HG03135 (cell line): ENCODE measurements around the gene BRPF1.

Experiments
- ATAC-seq: cut with Tn5 transposase; IDR thresholded peaks from one replicate; pipeline ENCODE4 v1.9.1; 2021; ENCODE audit warnings: mild to moderate bottlenecking, moderate library complexity; ENCODE audit not compliant: unreplicated experiment

Gene BRPF1

DNA sequence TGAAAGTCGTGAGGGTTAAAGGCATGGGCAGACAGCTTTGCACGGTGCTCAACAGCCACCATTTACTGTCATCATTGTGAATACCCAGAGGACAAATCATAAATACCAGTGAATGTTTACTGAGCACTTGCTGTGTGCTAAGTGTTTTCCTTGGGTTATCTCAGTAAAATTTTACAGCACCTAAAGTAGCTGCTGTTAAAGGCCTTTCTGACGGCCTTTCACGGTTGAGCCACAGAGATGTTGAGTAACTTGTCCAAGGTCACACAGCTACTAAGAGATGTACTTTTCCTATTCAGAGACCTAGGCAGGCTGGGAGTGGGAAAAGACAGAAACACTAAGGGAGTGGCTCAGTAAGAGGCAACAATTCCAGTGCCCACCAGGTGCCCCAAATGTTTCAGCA is 28.3 kb upstream of the BRPF1 start:
- ATAC-seq = no peak

GRCh38 chr3:9703736-9704346 is 27.7 kb upstream of the BRPF1 start, which contains the start of gene CPNE9:
Gene CPNE9, plus strand, starts transcription at chr3:9703833. Its CDS starts 164 bp downstream, at chr3:9703997.
- no peak for ATAC-seq

DNA sequence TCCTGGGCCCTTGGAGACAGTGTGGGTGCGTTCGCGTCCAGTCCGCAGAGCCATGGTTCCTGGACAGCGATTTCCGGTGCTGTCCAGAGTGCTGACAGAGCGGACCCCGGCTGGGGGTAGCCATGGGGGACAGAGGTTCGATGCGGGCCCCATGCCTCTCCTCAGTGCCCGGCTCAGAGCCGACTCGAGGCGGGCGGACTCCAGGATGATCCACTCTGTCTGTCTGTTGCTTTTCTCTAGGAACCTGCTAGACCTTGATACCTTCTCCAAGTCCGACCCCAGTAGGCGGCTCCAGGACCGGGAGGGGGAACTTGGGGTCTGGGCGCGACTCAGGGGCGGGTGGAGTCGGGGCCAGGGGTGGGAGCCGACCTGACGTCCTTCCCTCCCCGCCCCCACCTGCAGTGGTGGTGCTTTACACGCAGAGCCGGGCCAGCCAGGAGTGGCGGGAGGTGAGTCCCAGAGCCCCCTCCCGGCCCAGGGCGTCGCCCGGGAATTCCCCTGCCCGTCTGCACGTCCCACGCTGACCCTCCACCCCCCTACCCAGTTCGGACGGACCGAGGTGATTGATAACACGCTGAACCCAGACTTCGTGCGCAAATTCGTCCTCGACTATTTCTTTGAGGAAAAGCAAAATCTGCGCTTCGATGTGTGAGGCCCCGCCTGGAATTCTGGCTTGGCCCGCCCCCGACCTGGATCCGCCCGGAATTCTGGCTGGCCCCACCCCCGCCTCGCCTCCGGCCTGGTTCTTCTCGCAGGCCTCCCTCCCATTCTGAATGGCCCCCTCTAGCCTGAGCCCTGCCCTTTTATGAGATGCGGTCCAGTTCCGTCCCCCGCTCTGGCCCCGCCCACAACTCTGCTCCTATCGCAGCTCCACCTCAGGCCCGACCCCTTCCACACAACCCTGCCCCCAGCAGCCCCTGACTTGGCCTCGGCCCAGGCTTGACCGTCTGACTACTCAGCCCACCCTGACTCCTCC is 26.9 kb upstream of the BRPF1 start:
- ATAC-seq = no peak

GRCh38 chr3:9710174-9710739 is 21.3 kb upstream of the BRPF1 start:
- ATAC-seq = no peak

DNA sequence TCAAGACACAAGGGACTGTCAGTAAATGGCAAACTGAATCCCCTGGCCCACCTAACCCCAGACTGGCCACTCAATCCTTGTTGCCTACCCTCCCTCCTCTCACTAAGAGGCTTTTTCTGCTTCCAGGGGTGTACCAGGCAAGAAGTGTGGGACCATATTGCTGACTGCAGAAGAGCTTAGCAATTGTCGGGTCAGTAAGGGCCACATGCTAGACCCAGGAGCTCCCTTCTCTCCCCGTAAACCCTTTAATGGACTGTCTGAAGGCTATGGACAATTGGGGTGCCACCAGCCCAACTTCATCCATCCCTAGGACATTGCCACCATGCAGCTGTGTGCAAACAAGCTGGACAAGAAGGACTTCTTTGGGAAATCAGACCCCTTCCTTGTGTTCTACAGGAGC is 19.1 kb upstream of the BRPF1 start:
- ATAC-seq = no peak

GRCh38 chr3:9713142-9713541 is 18.4 kb upstream of the BRPF1 start:
- ATAC-seq = no peak

GRCh38 chr3:9715136-9715535 is 16.4 kb upstream of the BRPF1 start:
- no peak for ATAC-seq

DNA sequence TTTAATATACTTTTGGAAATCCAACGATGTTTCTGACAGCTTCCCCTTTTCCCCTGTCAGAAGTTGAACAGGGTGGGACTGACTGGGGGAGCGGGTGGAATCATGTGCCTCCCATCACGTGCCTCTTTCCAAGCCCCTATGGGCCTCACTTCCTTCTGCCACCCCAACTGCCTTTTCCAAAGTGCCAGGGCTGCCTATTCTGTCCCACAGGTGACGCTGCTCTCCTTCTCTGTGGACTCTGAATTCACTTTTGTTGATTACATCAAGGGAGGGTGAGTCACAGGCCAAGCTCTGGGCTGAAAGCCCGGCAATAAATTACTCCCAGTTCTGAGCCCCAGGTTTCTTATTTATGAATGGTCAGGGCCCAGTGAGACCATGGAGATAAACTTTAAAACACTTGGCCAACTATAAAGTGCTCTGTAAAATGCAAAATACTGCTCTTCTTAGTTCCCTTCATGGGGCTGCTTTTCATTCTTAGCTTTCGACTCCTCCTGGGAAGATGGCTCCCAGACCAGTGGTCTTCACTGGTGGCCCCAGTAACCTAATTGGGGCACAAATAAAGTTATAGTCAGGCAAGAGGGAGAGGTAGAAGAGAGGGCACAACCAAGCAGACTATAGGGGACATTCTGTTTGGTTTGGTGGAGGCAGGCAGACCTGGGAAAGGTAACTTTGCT is 15.6 kb upstream of the BRPF1 start:
- ATAC-seq = no peak

DNA sequence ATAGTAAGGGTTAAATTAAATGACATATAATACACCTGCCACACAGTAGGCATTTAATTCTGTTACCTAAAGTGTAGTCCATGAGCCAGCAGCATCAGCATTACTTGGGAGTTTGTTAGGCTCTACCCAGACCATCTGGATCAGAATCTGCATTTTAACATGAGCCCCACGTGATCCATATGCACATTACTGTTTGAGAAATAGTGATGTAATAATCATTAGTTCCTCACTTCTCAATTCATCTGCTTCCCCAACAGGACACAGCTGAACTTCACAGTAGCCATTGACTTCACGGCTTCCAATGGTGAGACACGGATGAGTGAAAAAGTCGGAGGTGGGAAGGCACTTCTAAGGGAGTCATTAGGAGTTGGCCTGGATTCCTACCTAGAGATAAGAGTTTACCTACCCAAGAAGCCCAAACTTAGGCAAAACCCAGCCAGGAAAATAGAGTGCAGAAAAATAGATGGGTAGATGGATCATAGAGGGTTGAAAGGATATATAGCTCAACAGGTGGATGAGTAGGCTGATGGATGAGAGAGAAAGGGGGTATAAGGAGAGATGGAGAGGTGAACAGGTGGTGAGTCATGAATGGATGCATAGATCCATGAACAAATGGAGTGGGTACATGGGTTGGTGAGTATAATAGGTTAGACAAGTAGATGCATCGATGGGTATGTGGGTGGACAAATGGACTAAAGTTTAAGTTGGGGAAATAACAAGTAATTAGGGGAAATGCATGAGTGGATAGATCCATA is 14.6 kb upstream of the BRPF1 start:
- no peak for ATAC-seq

DNA sequence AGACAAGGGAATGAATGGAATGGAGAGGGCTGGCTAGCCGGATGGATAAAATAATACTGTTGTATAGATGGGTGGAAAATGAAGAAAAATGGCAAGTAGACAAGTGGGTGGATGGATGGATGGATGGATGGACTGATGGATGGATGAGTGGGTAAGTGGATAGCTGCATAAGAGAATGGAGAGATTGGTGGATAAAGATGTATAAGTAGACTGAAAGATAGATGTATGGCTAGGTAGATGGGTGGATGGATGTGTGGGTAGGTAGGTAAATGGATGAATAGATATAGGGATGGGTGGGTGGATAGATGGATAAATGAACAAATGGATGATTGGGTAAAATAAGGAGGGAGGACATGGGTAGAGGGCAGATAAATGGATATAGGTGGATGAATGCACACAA is 14.0 kb upstream of the BRPF1 start:
- ATAC-seq = no peak

DNA sequence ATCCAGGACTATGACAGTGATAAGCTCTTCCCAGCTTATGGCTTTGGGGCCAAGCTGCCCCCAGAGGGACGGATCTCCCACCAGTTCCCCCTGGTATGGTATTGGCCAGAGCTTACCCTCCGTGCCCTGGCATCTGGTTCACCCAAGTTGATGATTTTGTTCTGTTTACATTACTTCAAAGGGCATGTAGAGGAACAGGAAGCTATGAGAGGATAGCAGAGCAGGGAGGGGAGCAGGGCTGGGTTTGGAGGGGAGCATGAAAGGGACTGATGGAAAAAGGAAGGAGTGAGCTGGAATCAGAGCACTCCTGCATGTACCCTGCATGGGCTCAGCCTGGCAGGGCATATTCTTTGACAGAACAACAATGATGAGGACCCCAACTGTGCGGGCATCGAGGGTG is 13.4 kb upstream of the BRPF1 start:
- no peak for ATAC-seq

DNA sequence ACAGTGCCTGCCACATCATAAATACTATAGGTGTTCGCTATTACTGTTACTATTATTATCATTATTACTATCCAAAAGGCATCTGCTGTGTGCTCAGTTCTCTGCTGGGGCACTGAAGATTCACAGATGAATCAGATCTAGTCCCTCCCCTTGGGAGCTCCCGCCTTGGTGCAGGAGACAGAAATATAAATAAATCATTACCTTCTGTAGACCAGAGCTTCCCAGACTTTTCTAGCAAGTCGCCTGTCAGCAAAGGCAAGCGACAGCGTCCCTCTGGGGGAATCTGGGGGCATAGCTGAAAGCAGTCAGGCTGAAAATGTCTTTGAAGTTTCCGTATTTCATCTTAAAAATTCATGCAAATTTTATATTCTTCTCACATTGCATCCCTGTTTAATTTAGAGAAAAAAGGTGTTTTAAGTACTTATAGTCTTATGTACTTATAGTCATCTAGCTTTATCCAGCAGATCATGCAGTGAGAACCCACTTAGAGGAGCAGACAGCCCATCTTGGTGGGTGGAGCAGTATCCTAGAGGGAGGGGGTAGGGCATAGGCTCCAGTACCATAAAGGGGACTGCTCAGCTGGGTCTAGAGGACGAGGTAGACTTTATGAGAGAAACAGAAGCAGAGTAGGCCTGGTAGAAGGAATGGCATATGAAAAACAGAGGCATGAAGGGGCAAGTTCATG is 10.4 kb upstream of the BRPF1 start:
- ATAC-seq = no peak

- no peak for ATAC-seq
Measured at GRCh38 chr3:9721700-9722060, 9.9 kb upstream of the BRPF1 start.

DNA sequence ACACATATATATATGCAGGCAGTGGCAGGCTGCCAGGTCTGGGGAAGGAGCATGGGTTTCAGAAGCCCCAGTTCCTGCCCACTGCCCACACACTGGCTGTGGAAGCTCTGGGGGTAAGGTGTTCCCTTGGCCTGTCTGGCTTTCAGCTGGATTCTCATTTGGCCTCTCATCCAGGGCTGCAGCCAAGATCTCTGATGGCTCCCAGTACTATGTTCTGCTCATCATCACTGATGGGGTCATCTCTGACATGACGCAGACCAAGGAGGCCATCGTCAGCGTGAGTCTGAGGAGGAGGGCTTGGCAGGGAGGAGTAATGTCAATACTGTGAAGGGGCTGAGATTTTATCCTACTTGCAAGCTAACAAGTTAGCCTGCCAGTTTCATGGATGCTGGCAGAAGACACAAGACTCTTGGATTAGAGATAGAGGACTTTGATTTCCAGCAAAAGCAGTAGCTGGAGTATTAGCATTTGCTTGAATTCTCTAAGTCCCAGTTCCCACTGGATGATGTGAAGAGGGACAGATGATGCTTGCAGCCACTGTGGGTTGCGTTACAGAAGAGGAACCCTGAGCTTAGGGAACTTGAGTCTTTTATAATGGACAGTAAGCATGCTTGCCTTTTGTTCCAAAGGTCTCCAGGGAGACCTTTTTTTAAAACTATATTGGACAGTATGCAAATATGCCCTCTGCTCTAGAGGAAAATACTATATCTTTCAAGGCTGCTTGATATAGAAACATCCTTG is 5.6 kb upstream of the BRPF1 start:
- ATAC-seq = no peak

- no peak for ATAC-seq
Measured at GRCh38 chr3:9727041-9727595, 4.4 kb upstream of the BRPF1 start.

- no peak for ATAC-seq
Measured at GRCh38 chr3:9727743-9728142, 3.8 kb upstream of the BRPF1 start.

GRCh38 chr3:9729419-9729818 is 2.1 kb upstream of the BRPF1 start:
- no peak for ATAC-seq

DNA sequence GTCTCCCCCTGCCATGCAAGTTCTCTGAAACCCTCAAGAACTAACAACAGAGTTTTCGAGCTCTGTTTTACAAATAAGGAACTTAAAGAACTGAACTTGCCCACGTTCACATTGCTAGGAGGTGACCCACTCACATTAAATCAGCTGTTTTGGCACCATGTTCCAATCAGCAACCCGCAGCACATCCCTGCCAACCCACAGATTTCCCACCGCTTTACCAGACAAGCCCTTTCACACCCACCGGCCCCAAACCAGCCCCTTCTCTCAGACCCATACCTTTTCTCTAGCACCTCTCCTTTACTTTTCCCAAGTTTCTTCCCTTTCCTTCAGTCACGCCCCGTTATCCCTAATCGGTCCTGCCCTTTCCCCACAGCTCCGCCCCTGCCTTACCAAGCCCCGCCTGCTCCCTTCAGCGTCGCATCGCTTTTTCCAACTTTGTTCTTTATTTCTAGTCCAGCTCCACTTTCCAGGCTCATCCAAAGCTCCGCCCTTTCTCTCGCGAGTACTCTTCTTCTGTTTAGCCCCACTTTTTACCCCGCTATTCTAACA is 804 bp upstream of the BRPF1 start:
- ATAC-seq = peak; percentile 41
